Measurements from ENCODE around the gene HS3ST6. TPM values are rescaled to one million over a fixed set of nuclear protein-coding genes. Genes with fewer than 3 reads are reported as not detected.
A peak's percentile ranks its signal among the peaks of the same experiment; 100 is the strongest.

Gene HS3ST6
- total and polyA plus RNA-seq, 2 of the 13 experiments (the other 11 are each of a cell fraction or from before 2014, with no cell fraction given) = not detected

GRCh38 chr16:1932050-1933028 lies 14.1 kb upstream of the HS3ST6 start (continued):
- TF ChIP-seq ZFYVE20 (CRISPR knock-in tag; IDR thresholded peaks at IDR 0.05; ENCODE audit: borderline replicate concordance, low read depth) (no peak), PPARG (CRISPR knock-in tag; conservative IDR thresholded peaks at IDR 0.05) (no peak), ZNF557 (CRISPR knock-in tag; IDR thresholded peaks at IDR 0.05) (no peak), STAT5B (CRISPR knock-in tag; IDR thresholded peaks at IDR 0.05) (no peak), ZNF224 (CRISPR knock-in tag; IDR thresholded peaks at IDR 0.05) (no peak), ZNF891 (CRISPR knock-in tag; IDR thresholded peaks at IDR 0.05) (peak; percentile 86), SMYD3 (CRISPR knock-in tag; IDR thresholded peaks at IDR 0.05) (no peak), ZFP91 (CRISPR knock-in tag; IDR thresholded peaks at IDR 0.05; ENCODE audit: borderline replicate concordance) (peak; percentile 46; the same call in 1 of the 2 replicates), GATA4 (IDR thresholded peaks at IDR 0.05; ENCODE audit: borderline replicate concordance, low read depth) (no peak), HNRNPUL1 (IDR thresholded peaks at IDR 0.05; ENCODE audit: low read depth, low read length) (no peak), NR1H2 (CRISPR knock-in tag; IDR thresholded peaks at IDR 0.05; ENCODE audit: borderline replicate concordance, low read depth) (no peak), ELK4 (CRISPR knock-in tag; IDR thresholded peaks at IDR 0.05; ENCODE audit: borderline replicate concordance) (no peak), HMGA1 (CRISPR knock-in tag; conservative IDR thresholded peaks at IDR 0.05) (no peak), ZNF660 (CRISPR knock-in tag; IDR thresholded peaks at IDR 0.05; ENCODE audit: borderline replicate concordance, low read depth) (no peak), ZBTB33 (CRISPR knock-in tag; IDR thresholded peaks at IDR 0.05) (0 out of 2 replicates have a peak, but pooled peaks have one; percentile 35)
- TF ChIP-seq, protein P1, sequence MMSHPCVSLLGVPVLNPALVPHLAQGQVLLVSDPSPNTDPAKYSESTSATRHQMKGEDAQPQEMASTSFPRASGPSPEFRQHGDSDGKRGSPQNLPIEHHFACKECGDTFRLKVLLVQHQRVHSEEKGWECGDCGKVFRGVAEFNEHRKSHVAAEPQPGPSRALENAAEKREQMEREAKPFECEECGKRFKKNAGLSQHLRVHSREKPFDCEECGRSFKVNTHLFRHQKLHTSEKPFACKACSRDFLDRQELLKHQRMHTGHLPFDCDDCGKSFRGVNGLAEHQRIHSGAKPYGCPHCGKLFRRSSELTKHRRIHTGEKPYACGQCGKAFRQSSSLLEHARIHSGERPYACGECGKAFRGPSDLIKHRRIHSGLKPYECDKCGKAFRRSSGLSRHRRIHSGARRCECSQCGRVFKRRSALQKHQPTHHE (CRISPR knock-in tag; IDR thresholded peaks at IDR 0.05; ENCODE audit: borderline replicate concordance) = no peak
- TF ChIP-seq, protein P2, sequence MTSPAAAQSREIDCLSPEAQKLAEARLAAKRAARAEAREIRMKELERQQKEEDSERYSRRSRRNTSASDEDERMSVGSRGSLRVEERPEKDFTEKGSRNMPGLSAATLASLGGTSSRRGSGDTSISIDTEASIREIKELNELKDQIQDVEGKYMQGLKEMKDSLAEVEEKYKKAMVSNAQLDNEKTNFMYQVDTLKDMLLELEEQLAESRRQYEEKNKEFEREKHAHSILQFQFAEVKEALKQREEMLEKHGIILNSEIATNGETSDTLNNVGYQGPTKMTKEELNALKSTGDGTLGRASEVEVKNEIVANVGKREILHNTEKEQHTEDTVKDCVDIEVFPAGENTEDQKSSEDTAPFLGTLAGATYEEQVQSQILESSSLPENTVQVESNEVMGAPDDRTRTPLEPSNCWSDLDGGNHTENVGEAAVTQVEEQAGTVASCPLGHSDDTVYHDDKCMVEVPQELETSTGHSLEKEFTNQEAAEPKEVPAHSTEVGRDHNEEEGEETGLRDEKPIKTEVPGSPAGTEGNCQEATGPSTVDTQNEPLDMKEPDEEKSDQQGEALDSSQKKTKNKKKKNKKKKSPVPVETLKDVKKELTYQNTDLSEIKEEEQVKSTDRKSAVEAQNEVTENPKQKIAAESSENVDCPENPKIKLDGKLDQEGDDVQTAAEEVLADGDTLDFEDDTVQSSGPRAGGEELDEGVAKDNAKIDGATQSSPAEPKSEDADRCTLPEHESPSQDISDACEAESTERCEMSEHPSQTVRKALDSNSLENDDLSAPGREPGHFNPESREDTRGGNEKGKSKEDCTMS (CRISPR knock-in tag; conservative IDR thresholded peaks at IDR 0.05) = no peak
- TF ChIP-seq, protein P3, sequence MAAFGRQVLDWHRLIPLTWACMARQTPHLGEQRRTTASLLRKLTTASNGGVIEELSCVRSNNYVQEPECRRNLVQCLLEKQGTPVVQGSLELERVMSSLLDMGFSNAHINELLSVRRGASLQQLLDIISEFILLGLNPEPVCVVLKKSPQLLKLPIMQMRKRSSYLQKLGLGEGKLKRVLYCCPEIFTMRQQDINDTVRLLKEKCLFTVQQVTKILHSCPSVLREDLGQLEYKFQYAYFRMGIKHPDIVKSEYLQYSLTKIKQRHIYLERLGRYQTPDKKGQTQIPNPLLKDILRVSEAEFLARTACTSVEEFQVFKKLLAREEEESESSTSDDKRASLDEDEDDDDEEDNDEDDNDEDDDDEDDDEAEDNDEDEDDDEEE (CRISPR knock-in tag; IDR thresholded peaks at IDR 0.05) = no peak
